Measurements from ENCODE around the gene RTEL1.

DNA sequence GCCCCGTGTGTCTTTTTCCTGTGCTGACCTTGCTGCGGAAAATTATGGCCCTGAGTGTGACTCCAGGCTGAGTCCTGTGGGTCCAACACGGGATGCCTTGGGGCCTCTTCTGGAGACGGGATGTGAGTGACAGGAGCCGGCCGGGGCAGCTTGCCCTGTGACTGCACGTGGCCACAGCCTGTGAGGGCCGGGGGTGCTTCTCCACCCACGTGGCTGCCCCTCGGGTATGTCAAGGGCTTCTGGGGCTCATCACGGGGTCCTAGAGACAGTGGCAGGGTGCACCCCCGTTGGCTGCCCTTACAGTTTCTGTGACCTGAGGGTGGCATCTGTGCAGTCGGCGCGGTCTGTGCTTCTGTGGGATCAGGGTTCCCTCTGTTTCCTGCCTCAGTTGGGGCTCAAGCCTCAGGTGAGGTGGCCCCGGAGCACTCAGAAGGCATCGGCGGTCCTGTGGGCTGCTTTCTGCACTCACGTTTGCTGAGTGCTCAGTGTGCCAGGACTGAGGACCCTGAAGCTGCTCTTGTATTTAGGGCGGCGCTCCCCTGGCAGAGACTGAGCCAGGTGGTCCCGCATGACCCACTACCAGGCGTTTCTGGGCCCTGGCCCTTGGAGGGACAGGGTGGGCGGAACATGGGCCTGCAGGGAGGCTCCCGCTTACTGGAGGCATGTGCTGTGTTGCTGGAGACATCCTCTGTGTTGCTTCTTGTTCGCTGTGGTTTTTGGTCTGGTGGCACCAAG is 5.4 kb downstream of the RTEL1 start:
- TF ChIP-seq, protein P1, sequence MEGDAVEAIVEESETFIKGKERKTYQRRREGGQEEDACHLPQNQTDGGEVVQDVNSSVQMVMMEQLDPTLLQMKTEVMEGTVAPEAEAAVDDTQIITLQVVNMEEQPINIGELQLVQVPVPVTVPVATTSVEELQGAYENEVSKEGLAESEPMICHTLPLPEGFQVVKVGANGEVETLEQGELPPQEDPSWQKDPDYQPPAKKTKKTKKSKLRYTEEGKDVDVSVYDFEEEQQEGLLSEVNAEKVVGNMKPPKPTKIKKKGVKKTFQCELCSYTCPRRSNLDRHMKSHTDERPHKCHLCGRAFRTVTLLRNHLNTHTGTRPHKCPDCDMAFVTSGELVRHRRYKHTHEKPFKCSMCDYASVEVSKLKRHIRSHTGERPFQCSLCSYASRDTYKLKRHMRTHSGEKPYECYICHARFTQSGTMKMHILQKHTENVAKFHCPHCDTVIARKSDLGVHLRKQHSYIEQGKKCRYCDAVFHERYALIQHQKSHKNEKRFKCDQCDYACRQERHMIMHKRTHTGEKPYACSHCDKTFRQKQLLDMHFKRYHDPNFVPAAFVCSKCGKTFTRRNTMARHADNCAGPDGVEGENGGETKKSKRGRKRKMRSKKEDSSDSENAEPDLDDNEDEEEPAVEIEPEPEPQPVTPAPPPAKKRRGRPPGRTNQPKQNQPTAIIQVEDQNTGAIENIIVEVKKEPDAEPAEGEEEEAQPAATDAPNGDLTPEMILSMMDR (IDR thresholded peaks at IDR 0.05), result no peak
- TF ChIP-seq POLR2AphosphoS5 (IDR thresholded peaks at IDR 0.05) (no peak), POLR2A (IDR thresholded peaks at IDR 0.05) (no peak), EP300 (IDR thresholded peaks at IDR 0.05) (no peak)
